Measurements from ENCODE around the gene DRD5.

The DRD5 gene

GRCh38 chr4:9820343-9820742 is 38.9 kb downstream of the DRD5 start:
- DNase-seq: no peak

GRCh38 chr4:9825049-9825448 is 43.6 kb downstream of the DRD5 start:
- no peak for DNase-seq

GRCh38 chr4:9826551-9826950 is 45.1 kb downstream of the DRD5 start:
- DNase-seq: no peak

- DNase-seq: no peak
Observed at GRCh38 chr4:9832640-9833039, 51.2 kb downstream of the DRD5 start.

- DNase-seq: no peak
Observed at GRCh38 chr4:9833421-9833820, 52.0 kb downstream of the DRD5 start.

Data from fibroblast of skin of right quadriceps (primary cell).